Upper lobe of left lung (tissue), 4 donors: ENCODE measurements around the gene MEF2C.

Experiments used
- CTCF ChIP-seq, 6 experiments: fragments of 450-650 bp in 4 of 6; fragments of 200-600 bp in 2 of 6; sonication (generic) in 2 of 6; IDR thresholded peaks; one replicate each; pipeline ENCODE4 v1.5.1; 2016 to 2019; ENCODE audit warnings: antibody characterized with exemption in 6 of 6
- POLR2A ChIP-seq, 4 donors: fragments of 450-650 bp; IDR thresholded peaks; one replicate each; pipeline ENCODE4 v1.5.1; 2016 to 2017; ENCODE audit warnings: antibody characterized with exemption in 4 of 4, mild to moderate bottlenecking in 2 of 4
- POLR2AphosphoS5 ChIP-seq, 2 donors: sonication (generic); formaldehyde crosslinking; IDR thresholded peaks; one replicate each; pipeline ENCODE4 v1.5.1; 2017; ENCODE audit warnings: antibody characterized with exemption in 2 of 2

- TF ChIP-seq CTCF (IDR thresholded peaks at IDR 0.05) = no peak
- no peak for TF ChIP-seq POLR2A (IDR thresholded peaks at IDR 0.05)
- TF ChIP-seq POLR2AphosphoS5 (IDR thresholded peaks at IDR 0.05) = no peak
Measured at GRCh38 chr5:88770276-88771257, 112.4 kb downstream of the MEF2C start.
